Left lung (tissue), 14 donors: ENCODE data around the gene MANEA. TPM values are rescaled to one million over a fixed set of nuclear protein-coding genes. Genes with fewer than 3 reads are reported as not detected.

Experiments
- ATAC-seq: fragments of 200-7000 bp; cut with Tn5 transposase; one replicate; pipeline ENCODE4 v1.9.1; 2020; ENCODE audit warnings: moderate library complexity
- DNase-seq, 4 donors: peaks; one replicate each; pipeline ENCODE4 v3.0.0-alpha.2; 2013 to 2020
- H3K27ac ChIP-seq, 2 donors: fragments of 200-600 bp; sonication (generic) in 1 of 2; one replicate each; pipeline versions ENCODE4 v1.5.0 to v1.8.0; 2020 to 2021
- H3K27me3 ChIP-seq, 2 donors: fragments of 200-600 bp; sonication (generic) in 1 of 2; one replicate each; pipeline versions ENCODE4 v1.5.0 to v1.8.0; 2020 to 2021
- H3K36me3 ChIP-seq, 2 donors: fragments of 200-600 bp; sonication (generic) in 1 of 2; one replicate each; pipeline versions ENCODE4 v1.5.0 to v1.8.0; 2020 to 2021
- H3K4me1 ChIP-seq, 2 donors: fragments of 200-600 bp; one replicate each; pipeline ENCODE4 v1.8.0; 2021
- H3K4me3 ChIP-seq, 2 donors: fragments of 200-600 bp; sonication (generic) in 1 of 2; one replicate each; pipeline versions ENCODE4 v1.5.0 to v1.8.0; 2020 to 2021; ENCODE audit warnings: mild to moderate bottlenecking in 1 of 2
- H3K9me3 ChIP-seq, 2 donors: fragments of 200-600 bp; sonication (generic) in 1 of 2; one replicate each; pipeline versions ENCODE4 v1.5.0 to v1.8.0; 2020 to 2021
- intact Hi-C, 2 donors: fragments of 100-400 bp; cut with DNase I; formaldehyde crosslinking; loops; one replicate each; pipeline versions ENCODE4 v1.11.2 to v1.14.2; 2022
- long read RNA-seq, 12 donors: library from polyadenylated mRNA in 2 of 12; unstranded in 2 of 12; transcript quantifications; one replicate each; pipeline ENCODE4 v2.0.0 and lab custom pipeline, GENCODE V29; 2019 to 2026
- polyA plus RNA-seq, 6 donors: library from polyadenylated mRNA; unstranded; fragments of 120-200 nt; gene quantifications; one replicate each; pipeline ENCODE4 v1.2.1, GENCODE V29; 2013; ENCODE audit not compliant: insufficient read length in 6 of 6
- total RNA-seq, 2 donors: library from RNA; stranded (reverse); fragmentation: NEBNext Ultra II Directional; extraction: Animal tissue kit (Norgen Biotek cat#: 25700); gene quantifications; one replicate each; pipeline ENCODE4 v1.2.1, GENCODE V29; 2021
- TF ChIP-seq, protein P1 (sequence below), 2 donors: fragments of 200-600 bp; sonication (generic) in 1 of 2; IDR thresholded peaks; one replicate each; pipeline versions ENCODE4 v1.5.0 to v1.8.0; 2021; ENCODE audit warnings: antibody characterized with exemption in 2 of 2
- donor health status: DM: no; HTN: yes; CAD: no.
- donor health status: DM: no; HTN: no; CAD: no.

MANEA gene, protein sequence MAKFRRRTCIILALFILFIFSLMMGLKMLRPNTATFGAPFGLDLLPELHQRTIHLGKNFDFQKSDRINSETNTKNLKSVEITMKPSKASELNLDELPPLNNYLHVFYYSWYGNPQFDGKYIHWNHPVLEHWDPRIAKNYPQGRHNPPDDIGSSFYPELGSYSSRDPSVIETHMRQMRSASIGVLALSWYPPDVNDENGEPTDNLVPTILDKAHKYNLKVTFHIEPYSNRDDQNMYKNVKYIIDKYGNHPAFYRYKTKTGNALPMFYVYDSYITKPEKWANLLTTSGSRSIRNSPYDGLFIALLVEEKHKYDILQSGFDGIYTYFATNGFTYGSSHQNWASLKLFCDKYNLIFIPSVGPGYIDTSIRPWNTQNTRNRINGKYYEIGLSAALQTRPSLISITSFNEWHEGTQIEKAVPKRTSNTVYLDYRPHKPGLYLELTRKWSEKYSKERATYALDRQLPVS
- 10 to 100 TPM; 12.9 to 18.4 TPM for total RNA-seq
- 10 to 100 TPM; 18.2 to 23.3 (median 22.5) TPM for polyA plus RNA-seq
- long read RNA-seq, donor 1, full-length matches to known transcripts = 13 of 13 reads
- long read RNA-seq, donor 1, partial matches to known transcripts = 0 of 13 reads
- long read RNA-seq, donor 1, other reads (novel, unspliced or antisense) = 0 of 13 reads
- long read RNA-seq, donor 2, full-length matches to known transcripts = 11 of 11 reads
- long read RNA-seq, donor 2, partial matches to known transcripts = 0 of 11 reads
- long read RNA-seq, donor 2, other reads (novel, unspliced or antisense) = 0 of 11 reads
- long read RNA-seq, donor 3, full-length matches to known transcripts = 12 of 12 reads
- long read RNA-seq, donor 3, partial matches to known transcripts = 0 of 12 reads
- long read RNA-seq, donor 3, other reads (novel, unspliced or antisense) = 0 of 12 reads
- long read RNA-seq, donor 4, full-length matches to known transcripts = 1 of 1 reads
- long read RNA-seq, donor 4, partial matches to known transcripts = 0 of 1 reads
- long read RNA-seq, donor 4, other reads (novel, unspliced or antisense) = 0 of 1 reads
- long read RNA-seq, donor 5, full-length matches to known transcripts = 14 of 14 reads
- long read RNA-seq, donor 5, partial matches to known transcripts = 0 of 14 reads
- long read RNA-seq, donor 5, other reads (novel, unspliced or antisense) = 0 of 14 reads
- long read RNA-seq, donor 6, full-length matches to known transcripts = 12 of 12 reads
- long read RNA-seq, donor 6, partial matches to known transcripts = 0 of 12 reads
- long read RNA-seq, donor 6, other reads (novel, unspliced or antisense) = 0 of 12 reads
- long read RNA-seq, donor 7, full-length matches to known transcripts = 6 of 6 reads
- long read RNA-seq, donor 7, partial matches to known transcripts = 0 of 6 reads
- long read RNA-seq, donor 7, other reads (novel, unspliced or antisense) = 0 of 6 reads
- long read RNA-seq, donor 8, full-length matches to known transcripts = 11 of 11 reads
- long read RNA-seq, donor 8, partial matches to known transcripts = 0 of 11 reads
- long read RNA-seq, donor 8, other reads (novel, unspliced or antisense) = 0 of 11 reads
- long read RNA-seq, donor 9 = 0 reads
- long read RNA-seq, donor 10, partial matches to known transcripts = 0 of 1 reads
- long read RNA-seq, donor 10, other reads (novel, unspliced or antisense) = 1 of 1 reads
- long read RNA-seq, donor 11, full-length matches to known transcripts = 6 of 6 reads
- long read RNA-seq, donor 11, partial matches to known transcripts = 0 of 6 reads
- long read RNA-seq, donor 11, other reads (novel, unspliced or antisense) = 0 of 6 reads
- long read RNA-seq, donor 12, full-length matches to known transcripts = 10 of 10 reads
- long read RNA-seq, donor 12, partial matches to known transcripts = 0 of 10 reads
- long read RNA-seq, donor 12, other reads (novel, unspliced or antisense) = 0 of 10 reads

DNA sequence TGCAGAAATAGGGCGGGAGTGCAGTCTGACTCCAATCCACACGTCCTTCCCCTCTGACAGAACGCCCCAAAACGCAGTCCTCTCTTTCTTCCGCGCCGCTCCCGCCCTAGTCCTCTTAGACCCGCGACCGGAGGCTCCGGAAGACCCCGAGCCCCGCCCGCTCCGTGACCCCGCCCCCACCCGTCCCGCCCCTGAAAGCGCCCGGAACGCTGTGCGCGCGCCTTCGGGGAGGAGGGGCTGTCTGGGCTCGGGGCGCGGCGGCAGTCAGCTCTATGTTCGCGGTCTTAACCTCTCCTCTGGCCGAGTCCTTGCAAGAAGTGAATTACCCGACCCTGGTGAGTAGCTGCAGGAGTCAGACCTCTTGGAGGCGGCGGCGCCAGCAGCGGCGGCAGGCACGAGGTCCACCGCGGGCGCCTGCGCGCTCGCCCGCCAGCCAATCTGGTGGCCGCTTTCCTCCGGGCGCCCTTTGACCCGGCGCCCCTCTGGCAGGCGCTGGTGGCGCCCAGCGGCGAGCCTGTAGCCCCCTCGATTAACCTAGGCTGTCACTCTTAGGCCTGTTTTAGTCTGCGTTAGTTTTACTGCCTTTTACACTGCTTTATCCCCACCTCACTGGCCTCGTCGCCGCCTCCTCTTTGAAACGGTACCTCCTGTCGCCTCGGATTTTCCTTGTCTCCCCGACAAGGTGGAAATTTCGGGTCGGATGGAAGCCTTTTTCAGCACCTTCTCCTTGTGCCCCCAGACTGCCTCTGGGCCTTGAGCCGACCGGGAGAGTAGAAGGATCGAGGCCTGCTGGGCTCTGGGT lies at the start of gene MANEA:
TSS of gene MANEA (plus strand) at position 232 of the 802 bp plus-strand sequence. CDS start 8,905 bp downstream, outside the sequence.
- intact Hi-C loops = no loop called here
- Histone ChIP-seq H3K4me3 (peak within 1 kb of the TSS; percentile 62 to 68), H3K4me1 (peaks cover 0 to 42% of the 10 kb centered on the region in 2 donors), H3K27ac (peak within 1 kb of the TSS; percentile 92 to 94), H3K36me3 (no peaks in the 10 kb centered on the region), H3K9me3 (no peaks in the 10 kb centered on the region), H3K27me3 (no peaks in the 10 kb centered on the region)
- TF ChIP-seq, protein P1, sequence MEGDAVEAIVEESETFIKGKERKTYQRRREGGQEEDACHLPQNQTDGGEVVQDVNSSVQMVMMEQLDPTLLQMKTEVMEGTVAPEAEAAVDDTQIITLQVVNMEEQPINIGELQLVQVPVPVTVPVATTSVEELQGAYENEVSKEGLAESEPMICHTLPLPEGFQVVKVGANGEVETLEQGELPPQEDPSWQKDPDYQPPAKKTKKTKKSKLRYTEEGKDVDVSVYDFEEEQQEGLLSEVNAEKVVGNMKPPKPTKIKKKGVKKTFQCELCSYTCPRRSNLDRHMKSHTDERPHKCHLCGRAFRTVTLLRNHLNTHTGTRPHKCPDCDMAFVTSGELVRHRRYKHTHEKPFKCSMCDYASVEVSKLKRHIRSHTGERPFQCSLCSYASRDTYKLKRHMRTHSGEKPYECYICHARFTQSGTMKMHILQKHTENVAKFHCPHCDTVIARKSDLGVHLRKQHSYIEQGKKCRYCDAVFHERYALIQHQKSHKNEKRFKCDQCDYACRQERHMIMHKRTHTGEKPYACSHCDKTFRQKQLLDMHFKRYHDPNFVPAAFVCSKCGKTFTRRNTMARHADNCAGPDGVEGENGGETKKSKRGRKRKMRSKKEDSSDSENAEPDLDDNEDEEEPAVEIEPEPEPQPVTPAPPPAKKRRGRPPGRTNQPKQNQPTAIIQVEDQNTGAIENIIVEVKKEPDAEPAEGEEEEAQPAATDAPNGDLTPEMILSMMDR (IDR thresholded peaks at IDR 0.05) = no peak
- DNase-seq (peak; percentile 83 to 92 (median 86)), ATAC-seq (peak; percentile 98)

DNA sequence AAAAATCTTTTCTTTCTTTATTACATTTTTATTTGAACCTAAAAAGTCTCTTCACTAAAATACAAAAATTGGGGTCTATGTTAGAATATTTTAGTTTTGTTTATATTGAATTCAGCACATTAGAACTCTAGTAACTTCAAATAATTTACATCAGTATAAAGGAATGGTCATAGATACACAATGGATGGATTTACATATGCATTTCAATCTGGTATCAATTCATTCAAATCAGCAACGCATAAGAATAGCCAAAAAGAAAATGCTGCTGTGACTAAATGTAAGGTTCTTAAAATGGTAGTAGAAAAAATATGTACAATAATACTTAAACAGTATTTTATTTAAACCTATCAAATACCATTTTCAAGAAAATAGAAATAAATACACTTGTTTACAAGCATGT lies 47.6 kb upstream of the MANEA start:
- ATAC-seq (no peak), DNase-seq (no peak)
- Histone ChIP-seq H3K4me1 (no peaks in the 10 kb centered on the region), H3K4me3 (no peak overlapping the region), H3K27me3 (no peaks in the 10 kb centered on the region), H3K9me3 (no peaks in the 10 kb centered on the region), H3K36me3 (no peaks in the 10 kb centered on the region), H3K27ac (no peak overlapping the region)
- intact Hi-C loops = no loop called here
- TF ChIP-seq, protein P1 (IDR thresholded peaks at IDR 0.05) = no peak

DNA sequence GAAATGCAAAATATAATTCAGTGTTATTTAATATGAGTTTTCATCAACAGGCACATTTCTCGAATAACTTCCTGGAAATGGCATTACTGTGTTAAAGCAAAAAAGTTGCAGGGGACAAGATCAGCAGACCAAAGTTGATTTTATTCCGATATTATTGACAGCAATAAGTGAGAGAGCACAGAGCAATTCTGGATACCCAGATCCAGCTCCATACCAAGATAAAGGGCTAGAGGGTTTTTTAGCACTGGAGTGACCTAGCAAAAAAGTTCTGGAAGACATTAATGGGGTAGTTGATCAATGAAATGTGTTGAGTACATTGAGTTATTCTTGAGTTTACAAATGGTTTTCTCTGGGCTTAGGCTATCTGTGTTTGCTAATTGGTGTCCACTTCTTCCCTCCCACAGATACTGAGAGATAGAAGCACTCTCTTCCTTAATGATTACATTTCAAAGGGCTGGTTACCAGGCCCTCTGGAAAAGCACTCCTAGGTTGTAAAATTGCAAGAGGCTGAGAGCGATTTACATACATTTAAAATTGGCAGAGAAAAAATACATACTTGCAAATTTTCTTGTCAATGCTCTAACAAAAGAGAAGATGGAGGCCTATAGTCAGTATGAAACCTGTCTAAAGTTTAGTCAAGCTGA lies 47.0 kb upstream of the MANEA start:
- no peaks in the 10 kb centered on the region for H3K27me3 ChIP-seq
- ATAC-seq (no peak), DNase-seq (no peak)
- no peaks in the 10 kb centered on the region for H3K36me3 ChIP-seq
- TF ChIP-seq, protein P1 (IDR thresholded peaks at IDR 0.05) = no peak
- no peak overlapping the region for H3K4me3 ChIP-seq
- H3K4me1 ChIP-seq = no peaks in the 10 kb centered on the region
- no peaks in the 10 kb centered on the region for H3K9me3 ChIP-seq
- H3K27ac ChIP-seq = no peak overlapping the region
- intact Hi-C loops = no loop called here
